ENCODE results near the gene PPP1R37. TPM values are rescaled to one million over a fixed set of nuclear protein-coding genes. Genes with fewer than 3 reads are reported as not detected.

The PPP1R37 gene
- total RNA-seq, 2 experiments from 2014 or later = 20.9 to 21.2 TPM

GRCh38 chr19:45074744-45075300 is 18.2 kb upstream of the PPP1R37 start:
- CTCF ChIA-PET = interaction anchor here (1.9 to 2.0 kb wide), 2 partner anchors 15 to 50 kb away, joined by 6 to 10 read pairs; no protein-coding TSS in a partner anchor
- Mint-ChIP-seq H3K4me3 (peak overlapping the region; percentile 86), H3K27ac (peak overlapping the region; percentile 49), H3K4me1 (ENCODE audit: low read depth) (peaks cover 25% of the 10 kb centered on the region), H3K27me3 (no peaks in the 10 kb centered on the region), H3K9me3 (no peaks in the 10 kb centered on the region), H3K36me3 (ENCODE audit: low read depth) (peaks cover 18% of the 10 kb centered on the region)
- no peak for DNase-seq
- intact Hi-C loops (cut with micrococcal nuclease) = no loop called here
- no peak for TF ChIP-seq CTCF (IDR thresholded peaks at IDR 0.05)
- no peak for ATAC-seq
- POLR2A ChIA-PET = interaction anchor here (1.0 to 2.1 kb wide), 4 partner anchors 8 to 104 kb away, joined by 3 to 9 read pairs (median 3); partner anchors contain the start of genes BLOC1S3 and TRAPPC6A

- Mint-ChIP-seq H3K27ac (peak overlapping the region; percentile 77), H3K36me3 (ENCODE audit: low read depth) (peaks cover 18% of the 10 kb centered on the region), H3K4me3 (peak overlapping the region; percentile 86), H3K9me3 (no peaks in the 10 kb centered on the region), H3K27me3 (no peaks in the 10 kb centered on the region), H3K4me1 (ENCODE audit: low read depth) (peaks cover 26% of the 10 kb centered on the region)
- ChIA-PET CTCF (interaction anchor here (1.9 to 2.0 kb wide), 2 partner anchors 16 to 50 kb away, joined by 6 to 10 read pairs; no protein-coding TSS in a partner anchor), POLR2A (interaction anchor here (1.0 to 2.1 kb wide), 4 partner anchors 9 to 103 kb away, joined by 3 to 9 read pairs (median 3); partner anchors contain the start of genes BLOC1S3 and TRAPPC6A)
- ATAC-seq (peak; percentile 46), DNase-seq (peak; percentile 60)
- no peak for TF ChIP-seq CTCF (IDR thresholded peaks at IDR 0.05)
- intact Hi-C loops (cut with micrococcal nuclease) = no loop called here
Observed at GRCh38 chr19:45075301-45076028, 17.5 kb upstream of the PPP1R37 start.

- ATAC-seq (peak; percentile 78), DNase-seq (peak; percentile 86)
- H3K4me3 Mint-ChIP-seq = peak within 1 kb of the TSS; percentile 86
- H3K27ac Mint-ChIP-seq = peak within 1 kb of the TSS; percentile 77
- ChIA-PET POLR2A (interaction anchor here (0.9 to 2.1 kb wide), 4 partner anchors 10 to 55 kb away, joined by 3 to 9 read pairs (median 3); no protein-coding TSS in a partner anchor), CTCF (interaction anchor here (1.0 to 2.0 kb wide), 2 partner anchors 14 to 17 kb away, joined by 5 to 10 read pairs; no protein-coding TSS in a partner anchor)
- peaks cover 30% of the 10 kb centered on the region for H3K4me1 Mint-ChIP-seq (ENCODE audit: low read depth)
- H3K27me3 Mint-ChIP-seq = no peaks in the 10 kb centered on the region
- intact Hi-C loops (cut with micrococcal nuclease) = no loop called here
- peaks cover 19% of the 10 kb centered on the region for H3K36me3 Mint-ChIP-seq (ENCODE audit: low read depth)
- no peak for TF ChIP-seq CTCF (IDR thresholded peaks at IDR 0.05)
- no peaks in the 10 kb centered on the region for H3K9me3 Mint-ChIP-seq
Observed at GRCh38 chr19:45076029-45076850, 16.7 kb upstream of the PPP1R37 start, which contains the start of gene ZNF296. TSS of gene ZNF296 (minus strand) at chr19:45076478. CDS start at chr19:45076373, 105 bp downstream.

- peak overlapping the region; percentile 74 for H3K27ac Mint-ChIP-seq
- H3K4me3 Mint-ChIP-seq = peak overlapping the region; percentile 86
- no peak for TF ChIP-seq CTCF (IDR thresholded peaks at IDR 0.05)
- ATAC-seq (no peak), DNase-seq (no peak)
- CTCF ChIA-PET = interaction anchor here (1.0 kb wide), 1 partner anchor 13 kb away, joined by 5 read pairs; no protein-coding TSS in a partner anchor
- peaks cover 37% of the 10 kb centered on the region for H3K4me1 Mint-ChIP-seq (ENCODE audit: low read depth)
- peaks cover 26% of the 10 kb centered on the region for H3K36me3 Mint-ChIP-seq (ENCODE audit: low read depth)
- intact Hi-C loops (cut with micrococcal nuclease) = no loop called here
- POLR2A ChIA-PET = interaction anchor here (0.9 to 1.2 kb wide), 4 partner anchors 12 to 54 kb away, joined by 3 to 4 read pairs (median 3); no protein-coding TSS in a partner anchor
- H3K27me3 Mint-ChIP-seq = no peaks in the 10 kb centered on the region
- no peaks in the 10 kb centered on the region for H3K9me3 Mint-ChIP-seq
Observed at GRCh38 chr19:45076851-45077730, 15.9 kb upstream of the PPP1R37 start.
